Activated CD8-positive, alpha-beta memory T cell treated with anti-CD3 and anti-CD28 coated beads for 48 hours (primary cell): ENCODE results near the gene TTLL8.

Source experiments
- DNase-seq, 3 experiments: peaks; one replicate each; pipeline ENCODE4 v3.0.0-alpha.2; 2020; ENCODE audit warnings: low read depth in 2 of 3, low spot score in 2 of 3

TTLL8 gene

DNA sequence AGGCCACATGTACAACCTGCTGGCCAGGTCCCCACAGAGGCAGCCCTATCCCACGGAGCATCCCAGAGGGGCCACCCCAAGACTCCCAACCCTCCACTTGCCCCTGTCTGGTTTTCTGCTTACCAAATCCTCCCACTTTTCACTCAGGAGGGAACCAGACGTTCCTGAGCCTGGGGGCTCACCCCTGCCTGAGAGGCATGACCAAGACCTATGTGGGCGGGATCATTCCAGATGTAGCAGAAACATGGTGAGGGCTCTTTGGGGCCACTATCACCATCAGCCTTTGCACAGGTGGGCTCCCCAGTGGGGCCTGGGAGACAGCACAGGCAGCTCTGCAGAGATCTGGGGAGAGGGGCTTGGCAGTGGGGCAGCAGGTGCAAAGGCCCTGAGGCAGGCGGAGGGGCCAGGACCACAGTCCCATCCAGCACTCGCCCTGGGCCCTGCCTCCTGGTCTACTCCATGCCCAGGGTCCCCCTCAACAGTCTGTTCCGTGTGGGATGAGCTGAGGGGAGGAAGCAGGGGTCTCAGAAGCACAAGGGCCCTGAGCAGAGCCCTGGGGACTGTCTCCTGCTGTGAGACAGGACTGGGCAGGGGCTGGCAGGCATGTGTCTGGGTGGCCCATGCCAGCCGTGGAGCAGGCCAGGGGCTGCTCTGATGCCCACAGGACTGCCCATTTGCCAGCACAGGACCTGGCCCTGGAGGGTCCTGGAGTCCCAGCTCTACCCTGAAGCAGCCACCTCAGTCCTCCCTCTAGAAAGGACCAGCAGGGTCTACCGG lies 88.2 kb downstream of the TTLL8 start:
- no peak for DNase-seq

DNA sequence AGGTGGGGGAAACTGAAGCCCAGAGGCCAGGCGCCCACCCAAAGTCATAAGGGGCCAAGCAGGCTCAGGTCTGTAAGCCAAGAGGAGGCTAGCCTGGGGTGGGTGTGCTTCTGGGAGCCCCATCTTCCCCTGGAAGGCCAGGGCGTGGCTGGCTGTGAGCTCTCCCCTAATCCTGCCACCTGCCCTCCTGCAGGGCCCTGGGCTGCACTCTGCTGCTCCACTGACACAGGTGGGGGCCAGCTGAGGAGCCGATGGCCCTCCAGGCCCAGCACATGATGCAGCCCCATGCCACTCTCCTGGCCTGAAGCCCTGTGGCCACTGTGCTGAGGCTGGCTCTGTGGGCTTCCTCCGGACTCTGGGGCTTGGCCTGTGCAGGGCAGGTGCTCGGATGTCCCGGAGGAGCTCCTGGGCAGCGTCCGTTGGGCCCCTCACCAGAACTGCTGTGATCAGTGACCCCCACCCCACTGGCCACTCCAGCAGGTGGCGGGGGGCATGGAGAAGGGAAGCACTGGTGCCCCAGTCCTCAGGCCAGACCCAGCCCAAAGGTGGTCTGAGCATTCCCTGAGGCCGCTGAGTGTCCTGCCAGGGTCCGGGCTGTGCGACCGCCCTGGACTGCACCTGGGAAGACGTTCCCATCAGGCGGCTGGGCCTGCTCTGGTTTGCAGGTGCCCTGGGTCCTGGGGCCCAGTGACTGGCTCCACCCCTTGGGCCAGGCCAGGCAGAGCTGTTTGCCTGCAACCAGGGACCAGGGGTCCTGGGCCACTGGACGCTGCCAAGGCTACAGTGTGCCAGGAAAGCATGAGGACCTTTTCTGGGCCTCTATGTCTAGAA lies 89.1 kb downstream of the TTLL8 start:
- no peak for DNase-seq
